Stimulated activated CD8-positive, alpha-beta memory T cell treated with anti-CD3 and anti-CD28 coated beads, Interleukin-7, amount 100 ng/mL, for 4 hours (primary cell): ENCODE data around the gene SFXN5.

Experiments
- DNase-seq, 2 donors: peaks; one replicate each; pipeline ENCODE4 v3.0.0-alpha.2; 2020; ENCODE audit warnings: low read depth in 2 of 2

SFXN5 gene

GRCh38 chr2:72940786-72941185, 130.7 kb downstream of the SFXN5 start:
- no peak for DNase-seq

DNA sequence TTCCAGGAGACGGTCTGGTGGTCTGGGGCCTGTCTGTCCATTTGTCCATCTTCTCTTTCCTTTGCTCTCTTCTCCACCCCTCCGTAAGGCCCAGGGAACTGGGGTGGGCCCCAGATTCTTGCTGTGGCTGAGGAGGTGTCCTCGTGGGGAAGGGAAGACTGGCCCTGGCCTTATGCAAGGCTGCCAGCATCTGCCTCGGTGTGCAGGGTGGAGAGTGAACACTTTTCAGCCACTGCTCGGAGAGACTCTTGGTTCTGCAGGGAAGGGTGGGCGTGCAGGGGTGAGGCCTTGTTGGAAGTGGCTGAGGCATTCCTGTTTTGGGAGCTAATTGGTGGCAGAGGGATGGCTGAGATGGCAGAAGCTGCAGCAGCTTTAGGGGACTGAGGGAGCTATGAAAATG, 131.2 kb downstream of the SFXN5 start:
- no peak for DNase-seq

DNA sequence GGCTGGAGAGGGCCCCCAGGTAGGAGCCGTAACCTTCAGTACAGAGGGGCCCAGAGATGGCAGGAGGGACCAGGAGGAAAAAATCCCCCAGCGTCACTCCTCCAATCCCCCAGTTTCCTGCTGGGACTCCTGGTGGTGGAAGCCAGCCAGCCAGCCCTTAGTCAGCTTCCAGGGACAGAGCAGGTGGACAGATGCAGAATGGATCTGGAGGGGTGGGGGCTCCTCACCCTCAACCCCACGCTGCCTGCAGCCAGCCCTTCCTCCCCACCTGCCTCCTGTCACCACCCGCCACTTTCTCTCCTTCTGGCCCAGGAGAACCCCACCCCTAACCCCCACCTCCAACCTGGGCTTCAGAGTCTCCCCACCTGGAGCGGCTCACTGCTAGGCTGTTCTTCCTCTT, 133.1 kb downstream of the SFXN5 start:
- no peak for DNase-seq

- no peak for DNase-seq
These were observed 134.2 kb downstream of the SFXN5 start for GRCh38 chr2:72937356-72937669.

DNA sequence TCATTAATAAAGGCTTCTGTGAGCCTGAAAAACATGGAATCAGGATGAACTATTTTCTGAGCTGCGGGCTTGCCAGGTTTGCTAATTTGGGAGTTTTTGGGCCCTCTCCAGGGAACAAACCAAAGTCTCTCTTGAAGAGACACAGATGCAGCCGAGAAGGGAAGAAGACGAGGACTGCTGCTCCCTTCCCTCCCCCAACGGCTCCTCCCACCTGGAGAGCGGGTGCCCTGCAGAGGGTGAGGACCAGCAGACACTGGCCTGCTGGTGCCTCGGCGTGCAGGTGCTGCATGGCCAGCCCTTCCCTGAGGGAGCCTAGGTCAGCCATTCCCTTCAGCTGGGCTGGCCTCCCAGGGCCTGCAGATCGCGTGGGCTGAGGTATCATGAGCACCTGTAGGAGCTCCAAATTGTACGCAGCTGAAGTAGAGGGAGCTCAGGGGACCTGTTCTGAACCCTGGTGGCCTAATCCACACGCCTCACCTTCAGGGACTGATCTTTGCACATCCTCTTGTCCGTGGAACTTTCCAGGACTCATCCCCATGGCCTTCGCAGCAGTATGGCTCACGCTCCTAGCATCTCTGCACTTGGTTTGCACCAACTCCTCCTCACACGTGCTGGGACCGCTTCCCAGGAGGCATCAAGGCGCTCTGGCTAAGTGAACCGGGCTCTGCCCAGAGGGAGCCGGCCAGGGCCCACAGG, 134.7 kb downstream of the SFXN5 start:
- DNase-seq = no peak

DNA sequence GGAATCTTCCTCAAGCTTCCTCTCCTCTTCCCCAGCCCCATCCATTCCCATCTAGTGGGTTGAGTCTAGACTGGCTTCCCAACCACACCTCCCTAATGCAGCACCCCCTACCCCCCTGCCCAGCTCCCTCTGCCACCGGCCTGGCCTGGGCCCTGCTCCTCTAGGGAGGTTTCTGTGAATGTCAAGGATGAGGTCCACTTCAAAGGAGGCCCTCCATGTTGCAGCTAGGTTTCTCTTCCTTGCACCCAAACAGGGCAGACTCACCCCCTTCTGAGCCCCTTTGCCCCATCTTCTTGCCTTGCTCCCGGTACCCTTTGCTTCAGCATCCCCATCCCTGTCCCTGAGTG, 135.9 kb downstream of the SFXN5 start:
- DNase-seq = no peak

DNA sequence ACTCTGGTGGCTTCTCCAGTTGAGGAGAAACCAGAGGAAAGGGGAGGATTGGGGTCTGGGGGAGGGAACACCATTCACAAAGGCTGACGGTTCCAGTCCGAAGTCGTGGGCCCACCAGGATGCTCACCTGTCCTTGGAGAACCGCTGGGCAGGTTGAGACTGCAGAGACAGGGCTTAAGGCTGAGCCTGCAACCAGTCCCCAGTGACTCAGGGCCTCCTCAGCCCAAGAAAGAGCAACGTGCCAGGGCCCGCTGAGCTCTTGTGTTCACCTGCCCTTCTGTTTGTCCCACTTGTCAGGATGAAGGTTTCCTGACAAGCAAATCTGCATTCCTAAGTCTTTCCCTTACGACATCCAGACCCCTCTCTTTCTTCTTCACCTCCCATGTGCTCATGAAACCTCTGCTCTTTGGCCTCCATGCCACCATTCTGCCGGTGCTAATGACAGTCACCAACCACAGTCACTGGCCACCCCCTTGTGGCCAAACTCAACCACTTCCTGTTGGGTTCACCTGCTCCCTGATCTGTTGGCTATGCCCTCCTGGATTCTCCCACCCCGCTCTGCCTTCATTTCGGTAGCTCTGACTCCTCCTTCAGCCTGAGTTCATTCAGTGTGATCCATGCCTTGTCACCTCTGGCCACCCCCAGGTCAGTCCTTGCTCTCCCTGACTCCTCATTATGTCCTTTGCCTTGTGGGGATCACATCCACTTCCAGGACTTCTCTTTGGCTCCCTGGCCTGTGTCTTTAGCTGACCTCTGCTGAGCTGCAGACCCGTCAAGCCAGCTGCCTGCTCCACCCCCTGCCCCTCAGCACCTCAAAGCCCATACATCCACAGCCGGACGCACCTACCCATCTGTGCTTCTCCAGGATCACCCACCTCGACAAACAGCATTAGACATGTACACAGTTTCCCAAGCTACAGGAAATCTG, 136.6 kb downstream of the SFXN5 start:
- DNase-seq = no peak

- DNase-seq = no peak
These were observed 137.8 kb downstream of the SFXN5 start for GRCh38 chr2:72933646-72934151.

DNA sequence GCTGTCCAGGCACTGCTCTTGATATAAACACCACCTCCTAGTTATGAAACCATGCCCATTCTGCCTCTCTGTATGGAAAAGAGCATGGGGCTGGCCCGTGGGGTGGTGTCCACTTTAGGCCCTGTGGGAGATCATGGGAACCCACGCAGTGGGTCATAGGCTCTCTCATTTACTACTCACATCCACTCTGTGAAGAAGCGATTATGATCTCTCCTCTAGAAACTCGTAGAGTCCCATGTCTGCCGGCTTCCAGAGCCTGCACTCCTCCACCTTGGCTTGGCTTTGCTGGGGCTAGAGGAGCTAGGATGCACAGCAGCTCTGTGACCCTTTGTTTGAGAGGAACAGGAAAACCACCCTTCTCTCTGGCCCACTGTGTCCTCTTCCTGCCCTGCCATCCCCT, 138.3 kb downstream of the SFXN5 start:
- DNase-seq = no peak

GRCh38 chr2:72932805-72933204, 138.7 kb downstream of the SFXN5 start:
- no peak for DNase-seq

DNA sequence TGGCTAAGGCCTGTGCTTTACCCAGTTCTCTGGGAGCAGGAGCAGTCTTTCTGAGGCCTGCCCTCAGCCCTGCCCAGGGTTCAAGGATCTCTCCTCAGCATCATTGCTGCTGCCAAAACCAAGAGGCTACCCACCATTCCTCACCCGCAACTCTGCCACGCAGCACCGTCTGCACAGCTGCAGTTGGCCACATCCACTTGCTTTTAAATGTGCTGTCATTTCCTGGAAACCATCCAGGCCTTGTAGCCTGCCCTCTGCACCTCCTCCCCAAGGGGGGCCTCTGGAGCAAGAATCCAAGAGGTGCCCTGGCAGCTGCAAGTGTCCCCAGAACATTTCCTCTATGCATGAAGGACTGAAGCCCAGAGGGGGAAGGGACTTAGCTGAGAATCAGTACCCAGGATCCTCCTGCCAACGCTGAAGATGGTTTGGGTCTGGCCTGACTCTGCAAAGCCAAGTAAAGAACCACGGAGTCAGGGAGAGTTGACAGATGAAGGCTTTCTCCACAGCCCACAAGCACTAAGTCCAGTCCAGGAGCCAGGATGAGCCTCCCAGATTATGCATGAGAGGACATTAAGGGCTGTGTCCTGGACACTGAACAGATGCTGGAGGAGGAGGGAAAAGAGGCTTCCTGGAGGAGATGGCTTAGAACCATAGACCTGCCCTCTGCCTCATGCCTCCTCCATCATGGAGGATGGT, 139.3 kb downstream of the SFXN5 start:
- no peak for DNase-seq

DNA sequence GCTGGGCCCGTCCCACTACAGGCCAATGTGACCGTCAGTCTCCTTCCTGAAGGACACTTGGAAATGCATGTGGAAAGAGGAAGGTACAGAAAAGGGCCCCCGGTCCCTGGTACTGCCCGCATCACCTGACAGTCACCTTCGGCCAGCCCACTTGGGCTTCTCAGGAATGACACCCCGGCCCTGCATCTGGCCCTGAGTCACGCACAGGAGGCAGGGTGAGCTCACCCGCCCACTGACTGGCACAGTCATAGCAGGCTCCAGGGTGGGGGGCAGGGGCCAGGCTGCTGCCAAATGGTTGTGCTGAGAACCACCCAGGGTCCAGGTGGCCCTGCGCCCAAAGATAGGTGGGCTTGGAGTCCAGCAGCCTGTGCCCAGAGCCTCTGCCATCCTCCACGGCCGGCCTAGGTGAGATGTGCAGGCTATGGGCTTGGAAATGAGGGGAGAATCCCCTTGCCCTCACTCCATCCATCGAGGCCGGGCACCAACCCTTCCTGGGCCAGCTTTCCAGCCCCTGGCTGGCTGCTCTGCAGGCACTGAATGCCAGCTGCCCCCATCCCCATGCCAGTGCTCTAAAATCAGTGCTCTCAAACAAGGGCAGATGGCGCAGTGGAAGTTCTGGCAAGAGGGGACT, 140.1 kb downstream of the SFXN5 start:
- DNase-seq = no peak

- DNase-seq = no peak
These were observed 142.5 kb downstream of the SFXN5 start for GRCh38 chr2:72929010-72929409.

DNA sequence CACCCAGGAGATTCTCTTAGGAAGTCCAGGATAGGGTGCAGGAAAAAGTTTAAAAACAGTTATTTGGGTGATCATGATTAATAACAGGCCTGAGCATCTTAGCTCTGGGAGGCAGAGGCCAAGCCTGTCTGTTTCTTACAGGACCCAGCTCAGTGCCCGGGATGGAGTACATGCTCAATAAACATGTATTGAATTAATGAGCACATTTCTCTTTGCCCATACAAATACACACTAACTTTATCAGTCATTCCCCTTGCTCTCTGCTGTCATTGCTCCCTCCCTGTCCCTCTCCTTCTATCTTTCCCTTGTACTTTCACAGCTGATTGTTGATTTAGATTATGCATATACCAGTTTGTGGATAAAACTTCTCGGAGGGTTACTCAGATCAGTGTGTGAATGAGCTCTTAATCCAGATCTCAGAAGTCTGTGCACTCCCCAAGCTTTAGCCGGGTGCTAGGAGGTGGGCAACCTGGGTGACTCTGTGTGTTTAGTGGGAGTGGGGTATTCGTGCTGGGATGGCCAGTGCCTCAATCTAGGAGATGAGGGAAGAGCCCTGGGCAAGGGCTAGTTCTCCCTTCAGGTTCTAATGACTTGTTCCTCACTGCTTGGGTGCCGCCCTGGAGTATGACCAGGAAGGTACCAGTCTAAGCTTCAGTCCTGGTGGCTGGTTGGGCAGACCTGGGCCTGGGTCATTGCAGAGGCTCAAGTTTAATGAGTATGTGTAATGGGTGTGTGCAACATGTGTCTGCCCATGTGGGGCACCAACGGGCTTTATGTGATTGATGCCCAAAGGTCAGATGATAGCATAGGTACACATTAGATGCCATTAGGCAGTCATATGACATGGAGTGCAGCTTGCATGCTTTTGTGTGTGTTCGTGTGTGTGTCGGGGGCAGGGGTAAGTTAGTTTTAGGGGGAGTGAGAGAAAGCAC, 143.6 kb downstream of the SFXN5 start:
- DNase-seq = no peak

DNA sequence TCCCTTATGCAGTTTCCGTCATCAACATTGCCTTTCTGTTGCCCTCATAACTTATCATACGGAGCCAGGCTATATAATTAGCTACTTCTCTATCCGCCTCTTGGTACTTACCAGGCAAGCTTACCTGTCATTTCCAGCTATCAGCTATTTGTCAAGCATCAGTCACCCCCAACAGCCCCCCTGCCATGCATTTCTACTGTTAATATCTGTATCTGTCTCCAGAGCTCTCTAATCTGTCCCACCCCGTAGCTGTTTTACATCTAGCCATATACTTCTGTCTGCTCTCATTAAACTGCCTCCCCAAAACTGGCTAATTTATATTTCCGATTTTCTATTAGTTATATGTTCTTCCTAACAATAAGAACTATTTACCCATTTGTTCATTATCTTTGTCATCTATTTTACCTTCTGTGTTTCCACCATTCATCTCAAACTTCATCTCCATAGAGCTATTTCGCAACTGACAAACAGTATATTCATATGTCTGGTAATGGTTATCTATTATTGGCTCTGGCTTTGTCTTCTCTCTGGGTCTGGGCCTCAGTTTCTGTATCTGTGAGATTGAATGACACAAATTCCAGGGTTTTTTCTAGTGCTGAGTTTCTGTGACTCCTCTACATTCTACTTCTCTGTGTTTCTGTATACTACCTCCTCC, 144.6 kb downstream of the SFXN5 start:
- no peak for DNase-seq

DNA sequence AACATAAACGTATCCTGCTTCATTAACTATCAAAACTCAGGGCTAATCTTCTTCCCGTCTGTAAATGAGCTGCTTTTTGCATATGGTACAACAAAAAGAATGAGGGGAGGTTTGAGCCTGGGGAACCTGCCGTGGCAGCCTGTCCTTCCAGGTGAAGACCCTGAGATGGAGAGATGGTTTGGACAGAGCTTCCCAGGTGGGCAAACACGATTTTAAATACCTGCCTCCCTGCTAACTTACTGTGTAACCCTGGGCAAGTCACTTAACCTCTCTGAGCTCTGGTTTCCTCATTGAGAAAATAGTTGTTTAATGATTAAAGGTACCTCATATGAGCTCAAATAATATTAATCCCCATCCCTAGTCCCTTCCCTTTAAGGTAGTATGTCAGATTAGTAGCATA, 145.1 kb downstream of the SFXN5 start:
- DNase-seq = no peak

- no peak for DNase-seq
These were observed 146.1 kb downstream of the SFXN5 start for GRCh38 chr2:72925328-72925943.

DNA sequence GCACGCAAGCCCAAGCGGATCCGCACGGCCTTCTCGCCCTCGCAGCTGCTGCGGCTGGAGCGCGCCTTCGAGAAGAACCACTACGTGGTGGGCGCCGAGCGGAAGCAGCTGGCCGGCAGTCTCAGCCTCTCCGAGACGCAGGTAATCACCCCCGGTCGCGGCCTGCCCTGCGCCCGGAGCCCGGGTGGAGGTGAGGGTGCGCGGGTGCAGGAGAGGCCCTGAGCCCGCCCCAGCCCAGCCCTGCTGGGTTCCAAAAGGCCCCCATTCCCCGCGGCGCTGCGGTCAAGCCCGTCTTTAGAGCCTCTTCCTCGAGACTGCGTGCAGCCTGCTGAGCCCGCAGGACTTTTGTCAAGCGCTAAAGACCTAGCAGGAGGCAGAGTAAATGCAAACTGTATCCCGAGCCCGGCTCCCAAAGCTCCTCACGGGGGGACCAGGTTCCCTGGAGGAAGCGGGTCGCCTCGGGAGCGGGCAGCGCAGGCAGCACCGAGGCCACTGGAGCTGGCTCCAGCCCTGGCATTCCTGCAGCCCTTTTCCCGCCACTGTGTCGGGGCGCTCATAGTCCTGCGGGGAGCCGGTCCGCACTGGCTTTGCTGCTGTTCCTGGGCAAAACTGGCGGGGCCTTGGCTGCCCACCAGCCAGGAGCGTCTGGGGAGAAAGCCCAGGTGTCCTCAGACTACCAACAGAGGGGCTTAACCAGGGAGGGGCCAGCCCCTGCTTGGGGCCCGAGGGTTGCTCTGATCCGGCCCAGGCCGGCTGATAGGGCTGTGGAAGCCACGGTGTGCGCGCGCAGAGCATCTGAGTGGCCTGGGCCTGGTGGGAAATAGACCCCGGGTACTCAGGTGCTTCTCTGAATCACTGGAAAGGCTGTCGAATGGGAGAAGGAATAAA, 146.9 kb downstream of the SFXN5 start:
- DNase-seq = no peak

DNA sequence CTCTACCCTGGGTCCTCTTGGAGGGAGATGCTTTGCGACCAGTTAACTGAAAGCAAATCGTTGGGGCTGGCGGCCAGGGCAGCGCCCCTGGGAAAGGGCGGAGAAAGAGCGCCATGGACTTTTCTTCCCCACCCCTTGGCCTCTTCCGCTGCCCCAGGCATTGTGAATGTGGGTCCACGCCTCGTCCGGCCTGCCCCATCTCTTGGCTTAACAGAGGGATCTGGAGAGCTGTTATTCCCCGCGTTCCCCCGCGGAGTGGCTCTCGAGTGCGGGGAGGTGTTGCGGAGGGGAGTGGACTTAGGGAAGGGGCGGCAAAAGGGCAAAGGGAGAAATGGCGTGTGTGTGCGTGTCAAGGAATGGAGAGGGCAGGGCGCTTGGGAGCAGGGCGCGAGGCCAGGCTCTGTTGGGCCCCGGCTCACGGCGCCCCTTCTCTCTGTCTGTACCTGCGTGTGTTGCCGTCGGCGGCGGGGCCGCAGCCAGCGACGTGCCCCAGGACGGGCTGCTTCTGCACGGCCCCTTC, 147.6 kb downstream of the SFXN5 start:
- no peak for DNase-seq
